Hepatocyte (in vitro differentiated cells): ENCODE measurements around the gene ZNRF1.

Source experiments
- CTCF ChIP-seq: fragments of 200-600 bp; sonication (generic); IDR thresholded peaks from 2 replicates; pipeline ENCODE4 v1.5.1; 2016; ENCODE audit warnings: antibody characterized with exemption, mild to moderate bottlenecking; ENCODE audit not compliant: poor library complexity
- EZH2 ChIP-seq: fragments of 200-600 bp; sonication (generic); IDR thresholded peaks from 2 replicates; pipeline ENCODE4 v1.6.1; 2016; ENCODE audit warnings: antibody characterized with exemption, mild to moderate bottlenecking, borderline replicate concordance

GRCh38 chr16:75012380-75013081, 13.7 kb downstream of the ZNRF1 start:
- TF ChIP-seq CTCF (no peak), EZH2 (no peak)
